GM23338 (cell line): ENCODE results near the gene FAM217A.

Source experiments
- CREB1 ChIP-seq: fragments of 250-450 bp; sonication (Bioruptor Pico); IDR thresholded peaks from 2 replicates; pipeline ENCODE4 v1.5.0; 2020; ENCODE audit warnings: low read depth, mild to moderate bottlenecking, moderate library complexity
- CTCF ChIP-seq, 2 experiments: fragments of 200-600 bp in 1 of 2; sonication (generic) in 1 of 2; conservative IDR thresholded peaks; 2 replicates each; pipeline versions ENCODE4 v1.5.1 to v1.6.1; 2016 to 2017; ENCODE audit warnings: antibody characterized with exemption in 2 of 2, low read depth in 2 of 2, mild to moderate bottlenecking in 2 of 2, moderate library complexity in 1 of 2
- ETS1 ChIP-seq: IDR thresholded peaks from 2 replicates; pipeline ENCODE4 v1.6.1; 2016; ENCODE audit warnings: antibody characterized with exemption
- EZH2 ChIP-seq: fragments of 200-600 bp; sonication (generic); IDR thresholded peaks from one replicate; pipeline ENCODE4 v1.8.0; 2017; ENCODE audit warnings: antibody characterized with exemption, mild to moderate bottlenecking, low read depth; ENCODE audit not compliant: unreplicated experiment
- EZH2phosphoT487 ChIP-seq: fragments of 200-600 bp; sonication (generic); IDR thresholded peaks from one replicate; pipeline ENCODE4 v1.8.1; 2018; ENCODE audit warnings: antibody characterized with exemption; ENCODE audit not compliant: unreplicated experiment
- JUNB ChIP-seq: IDR thresholded peaks from one replicate; pipeline ENCODE4 v1.6.1; 2016; ENCODE audit warnings: antibody characterized with exemption; ENCODE audit not compliant: unreplicated experiment
- NANOG ChIP-seq: IDR thresholded peaks from 2 replicates; pipeline ENCODE4 v1.6.1; 2016; ENCODE audit warnings: antibody characterized with exemption, borderline replicate concordance
- POLR2AphosphoS5 ChIP-seq: IDR thresholded peaks from 2 replicates; pipeline ENCODE4 v1.6.1; 2016; ENCODE audit warnings: antibody characterized with exemption, low read depth
- REST ChIP-seq: IDR thresholded peaks from one replicate; pipeline ENCODE4 v1.6.1; 2018; ENCODE audit warnings: antibody characterized with exemption; ENCODE audit not compliant: unreplicated experiment
- STAT1 ChIP-seq: IDR thresholded peaks from one replicate; pipeline ENCODE4 v1.6.1; 2016; ENCODE audit warnings: antibody characterized with exemption; ENCODE audit not compliant: unreplicated experiment
- ZNF114 ChIP-seq: fragments of 250-450 bp; sonication (Bioruptor Pico); IDR thresholded peaks from 2 replicates; pipeline ENCODE4 v1.5.0; 2020; ENCODE audit warnings: mild to moderate bottlenecking, moderate library complexity
- ZNF331 ChIP-seq: fragments of 250-450 bp; sonication (Bioruptor Pico); IDR thresholded peaks from 2 replicates; pipeline ENCODE4 v1.5.0; 2020; ENCODE audit warnings: low read depth, mild to moderate bottlenecking, moderate library complexity

- TF ChIP-seq CTCF (conservative IDR thresholded peaks at IDR 0.05; ENCODE audit: low read depth in 2 of 2) (no peak), POLR2AphosphoS5 (no peak), EZH2 (no peak), REST (no peak), ZNF114 (CRISPR knock-in tag) (no peak), STAT1 (no peak), CREB1 (CRISPR knock-in tag) (no peak), ZNF331 (CRISPR knock-in tag) (no peak), EZH2phosphoT487 (no peak), JUNB (no peak), ETS1 (no peak), NANOG (no peak)
Measured at GRCh38 chr6:4091941-4092340, 13.0 kb upstream of the FAM217A start.
